Activated CD4-positive, alpha-beta T cell treated with anti-CD3 and anti-CD28 coated beads for 36 hours (primary cell): ENCODE data around the gene WAC. TPM values are rescaled to one million over a fixed set of nuclear protein-coding genes. Genes with fewer than 3 reads are reported as not detected.
A peak's percentile ranks its signal among the peaks of the same experiment; 100 is the strongest.

Experiments used
- ATAC-seq: fragments of 200-7000 bp; cut with Tn5 transposase; one replicate; pipeline ENCODE4 v1.10.0; 2021; ENCODE audit warnings: mild to moderate bottlenecking, moderate library complexity
- CTCF ChIA-PET: fragments of 350-600 bp; sonication (Branson Sonifier 250); formaldehyde crosslinking; loops from one replicate; lab custom pipeline; 2021; ENCODE audit warnings: antibody characterized with exemption; lab: Charles Lee
- POLR2A ChIA-PET: fragments of 350-600 bp; sonication (Branson Sonifier 250); formaldehyde crosslinking; loops from one replicate; lab custom pipeline; 2021; ENCODE audit warnings: antibody characterized with exemption, inconsistent platforms; lab: Charles Lee
- DNase-seq: peaks from one replicate; pipeline ENCODE4 v3.0.0-alpha.2; 2020
- H3K27ac Mint-ChIP-seq: one replicate; pipeline ENCODE4 v1.8.0; 2021; ENCODE audit warnings: mixed read lengths
- H3K27me3 Mint-ChIP-seq: one replicate; pipeline ENCODE4 v1.8.0; 2021; ENCODE audit warnings: mixed read lengths
- H3K36me3 Mint-ChIP-seq: one replicate; pipeline ENCODE4 v1.8.0; 2021; ENCODE audit warnings: low read depth, mixed read lengths
- H3K4me1 Mint-ChIP-seq: one replicate; pipeline ENCODE4 v1.8.0; 2021; ENCODE audit warnings: mixed read lengths
- H3K4me3 Mint-ChIP-seq: one replicate; pipeline ENCODE4 v1.8.0; 2021; ENCODE audit warnings: mild to moderate bottlenecking, moderate library complexity, mixed read lengths
- H3K9me3 Mint-ChIP-seq: one replicate; pipeline ENCODE4 v1.8.0; 2021; ENCODE audit warnings: low read depth, mixed read lengths
- intact Hi-C, 2 experiments: fragments of 100-400 bp; cut with DNase I in 1 of 2; cut with micrococcal nuclease in 1 of 2; formaldehyde crosslinking; loops; one replicate each; pipeline versions ENCODE4 v1.14.2 to v1.15.1; 2022 to 2024; cut with DNase I, micrococcal nuclease
- total RNA-seq, 2 experiments: library from RNA; stranded (reverse); gene quantifications; one replicate each; pipeline ENCODE4 v1.2.3, GENCODE V29; 2021

The WAC gene
- total RNA-seq, 2 experiments from 2014 or later: 103 to 136 TPM

DNA sequence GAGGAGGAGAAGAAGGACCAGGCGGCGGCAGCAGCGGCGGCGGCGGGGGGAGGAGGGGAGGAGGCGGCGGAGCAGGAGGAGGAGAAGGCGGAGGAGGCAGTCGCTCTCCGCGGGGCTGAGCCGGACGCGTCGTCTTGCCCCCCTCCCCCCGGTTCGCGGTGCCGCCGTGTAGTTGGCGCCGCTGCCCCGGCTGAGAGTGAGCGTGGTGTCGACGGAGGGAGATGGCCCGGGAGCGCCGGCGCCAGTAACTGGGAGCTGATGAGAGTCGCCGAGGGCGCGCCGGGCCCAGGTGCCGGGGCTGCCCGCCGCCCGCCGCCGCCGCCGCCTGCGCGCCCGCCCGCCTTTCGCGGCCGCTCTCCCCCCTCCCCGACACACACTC is 257 bp downstream of the WAC start:
- Mint-ChIP-seq H3K27ac (peak overlapping the region; percentile 100), H3K36me3 (peaks cover 60% of the 10 kb centered on the region)

DNA sequence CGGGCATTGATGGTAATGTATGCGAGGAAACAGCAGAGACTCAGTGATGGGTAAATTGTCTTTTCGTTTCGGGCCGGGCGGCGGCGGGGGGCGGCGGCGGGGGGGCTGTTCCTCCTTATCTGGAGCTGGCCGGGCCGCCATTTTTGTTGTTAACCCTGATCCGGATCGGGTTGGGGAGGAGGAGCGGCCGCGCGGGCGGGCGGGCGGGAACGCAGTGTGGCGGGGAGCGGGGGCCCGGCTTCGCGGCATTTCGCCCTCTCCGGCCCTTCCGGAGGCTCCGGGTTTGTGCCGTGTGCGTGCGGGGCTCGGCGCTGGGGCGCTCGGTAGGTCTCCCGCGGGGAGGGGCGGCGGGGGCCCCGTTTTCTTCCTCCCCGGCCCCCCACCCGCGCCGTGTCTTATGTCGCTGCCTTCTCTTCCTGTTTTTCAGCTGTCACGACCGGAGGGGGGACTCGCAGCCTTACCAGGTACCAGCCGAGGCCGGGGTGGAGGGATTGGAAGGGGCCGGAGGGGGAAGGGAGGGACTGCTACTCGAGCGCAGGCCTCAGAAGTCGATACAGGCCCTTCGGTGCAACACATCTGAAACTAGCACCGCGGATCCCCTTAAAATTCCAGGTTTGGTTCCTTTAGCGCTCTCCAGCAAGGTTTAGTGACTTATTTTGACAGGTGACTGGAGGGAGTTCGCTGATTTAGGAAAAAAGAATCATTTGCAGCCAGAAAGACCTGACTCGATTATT is 820 bp downstream of the WAC start:
- no peaks in the 10 kb centered on the region for H3K27me3 Mint-ChIP-seq
- H3K36me3 Mint-ChIP-seq: peaks cover 63% of the 10 kb centered on the region

More for the DNA sequence above, 257 bp downstream of the WAC start:
- CTCF ChIA-PET: no interaction called here
- ATAC-seq (no peak), DNase-seq (no peak)
- intact Hi-C loops: loop anchor here (1.0 to 10.0 kb wide), 11 partner anchors 39 to 1902 kb away; partner anchors contain the start of genes ACBD5 (in 1 of the 2), BAMBI (in 1 of the 2), MAP3K8 (in 1 of the 2) and MASTL (in 1 of the 2)
- H3K27me3 Mint-ChIP-seq: no peaks in the 10 kb centered on the region
- H3K4me3 Mint-ChIP-seq: peak overlapping the region; percentile 95
- peaks cover 58% of the 10 kb centered on the region for H3K4me1 Mint-ChIP-seq
- POLR2A ChIA-PET: no interaction called here
- no peaks in the 10 kb centered on the region for H3K9me3 Mint-ChIP-seq

DNA sequence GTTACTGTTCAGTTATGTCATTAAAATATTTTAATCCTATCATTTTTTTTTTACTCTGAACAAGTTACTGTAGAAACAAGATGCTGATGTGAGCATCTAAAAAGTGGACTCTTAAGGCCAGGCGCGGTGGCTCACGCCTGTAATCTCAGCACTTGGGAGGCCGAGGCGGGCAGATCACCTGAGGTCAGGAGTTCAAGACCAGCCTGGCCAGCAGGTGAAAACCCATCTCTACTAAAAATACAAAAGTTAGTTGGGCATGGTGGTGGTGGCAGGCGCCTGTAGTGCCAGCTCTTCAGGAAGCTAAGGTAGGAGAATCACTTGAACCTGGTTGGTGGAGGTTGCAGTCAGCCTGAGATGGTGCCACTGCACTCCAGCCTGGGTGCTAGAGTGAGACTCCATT is 2.9 kb downstream of the WAC start:
- peaks cover 53% of the 10 kb centered on the region for H3K4me1 Mint-ChIP-seq
- DNase-seq: no peak
- H3K27ac Mint-ChIP-seq: no peak overlapping the region
- ChIA-PET CTCF (interaction anchor here (0.6 to 1.6 kb wide), 4 partner anchors 10 to 969 kb away, joined by 3 to 5 read pairs (median 4); no protein-coding TSS in a partner anchor), POLR2A (interaction anchor here (0.6 to 4.0 kb wide), 2 partner anchors 9 to 857 kb away, joined by 7 to 21 read pairs; no protein-coding TSS in a partner anchor)
- intact Hi-C loops: loop anchor here (10.0 kb wide), 2 partner anchors 201 to 1899 kb away; partner anchors contain the start of gene MAP3K8 (in 1 of the 2)
- H3K9me3 Mint-ChIP-seq: no peaks in the 10 kb centered on the region
- peak overlapping the region; percentile 45 for H3K4me3 Mint-ChIP-seq
- H3K36me3 Mint-ChIP-seq: peaks cover 60% of the 10 kb centered on the region
- no peaks in the 10 kb centered on the region for H3K27me3 Mint-ChIP-seq
- no peak for ATAC-seq

More for the DNA sequence above, 820 bp downstream of the WAC start:
- intact Hi-C loops: loop anchor here (1.0 to 10.0 kb wide), 11 partner anchors 39 to 1901 kb away; partner anchors contain the start of genes ACBD5 (in 1 of the 2), BAMBI (in 1 of the 2), MAP3K8 (in 1 of the 2) and MASTL (in 1 of the 2)
- DNase-seq (peak; percentile 83), ATAC-seq (peak; percentile 16)
- ChIA-PET POLR2A (interaction anchor here (1.3 to 4.0 kb wide), 2 partner anchors 11 to 230 kb away, joined by 3 to 21 read pairs; partner anchors contain the start of gene MPP7), CTCF (interaction anchor here (0.6 to 0.8 kb wide), 3 partner anchors 17 to 235 kb away, joined by 3 read pairs; no protein-coding TSS in a partner anchor)
- Mint-ChIP-seq H3K27ac (peak overlapping the region; percentile 94), H3K4me3 (peak overlapping the region; percentile 95), H3K4me1 (peaks cover 58% of the 10 kb centered on the region), H3K9me3 (no peaks in the 10 kb centered on the region)

DNA sequence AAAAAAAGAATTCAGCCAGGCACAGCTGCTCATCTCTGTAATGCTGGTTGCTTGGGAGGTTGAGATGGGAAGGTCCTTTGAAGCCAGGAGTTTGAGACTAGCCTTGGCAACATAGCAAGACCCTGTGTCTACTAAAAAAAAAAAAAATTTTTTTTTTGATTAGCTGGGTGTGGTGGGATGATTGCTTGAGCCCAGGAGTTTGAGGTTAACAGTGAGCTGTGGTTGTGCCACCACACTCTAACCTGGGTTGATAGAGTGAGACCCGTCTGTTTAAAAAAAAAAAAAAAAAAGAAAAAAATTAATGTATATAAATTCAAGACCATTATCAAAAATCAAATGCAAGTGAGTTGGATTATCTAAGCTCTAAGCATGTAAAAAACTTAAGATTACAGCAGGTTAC is 5.7 kb downstream of the WAC start:
- Mint-ChIP-seq H3K4me3 (no peak overlapping the region), H3K4me1 (peaks cover 63% of the 10 kb centered on the region), H3K9me3 (no peaks in the 10 kb centered on the region), H3K36me3 (peaks cover 74% of the 10 kb centered on the region), H3K27ac (no peak overlapping the region), H3K27me3 (no peaks in the 10 kb centered on the region)
- CTCF ChIA-PET: interaction anchor here (1.2 to 1.7 kb wide), 3 partner anchors 11 to 28 kb away, joined by 3 to 5 read pairs (median 3); no protein-coding TSS in a partner anchor
- intact Hi-C loops: loop anchor here (10.0 kb wide), 2 partner anchors 204 to 1896 kb away; partner anchors contain the start of gene MAP3K8 (in 1 of the 2)
- POLR2A ChIA-PET: interaction anchor here (0.6 kb wide), 2 partner anchors 18 to 199 kb away, joined by 3 to 5 read pairs; no protein-coding TSS in a partner anchor
- ATAC-seq: no peak
- DNase-seq: no peak

DNA sequence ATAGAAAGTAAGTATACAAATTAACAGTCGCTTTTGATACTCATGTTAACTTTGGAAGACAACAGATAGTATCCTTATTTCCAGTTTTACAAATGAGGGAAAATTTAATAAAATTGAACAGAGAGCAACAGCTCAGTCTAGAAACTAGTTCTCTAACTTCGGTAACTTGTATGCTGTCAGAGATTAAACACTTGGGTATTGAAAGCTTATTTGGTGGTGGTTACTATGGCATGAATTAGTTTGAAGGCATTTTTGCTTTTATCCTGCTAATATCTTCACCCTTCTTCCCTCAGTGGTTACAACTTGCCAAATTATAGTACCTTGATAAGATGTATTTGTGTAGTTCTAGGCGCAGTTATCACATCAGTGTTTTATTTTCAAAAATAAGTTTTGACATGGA is 7.2 kb downstream of the WAC start:
- Mint-ChIP-seq H3K27me3 (no peaks in the 10 kb centered on the region), H3K9me3 (no peaks in the 10 kb centered on the region), H3K36me3 (peaks cover 69% of the 10 kb centered on the region), H3K27ac (no peak overlapping the region), H3K4me1 (peaks cover 68% of the 10 kb centered on the region), H3K4me3 (no peak overlapping the region)
- no peak for ATAC-seq
- ChIA-PET POLR2A (no interaction called here), CTCF (interaction anchor here (1.2 kb wide), 1 partner anchor 220 kb away, joined by 4 read pairs; no protein-coding TSS in a partner anchor)
- no peak for DNase-seq
- intact Hi-C loops: no loop called here

DNA sequence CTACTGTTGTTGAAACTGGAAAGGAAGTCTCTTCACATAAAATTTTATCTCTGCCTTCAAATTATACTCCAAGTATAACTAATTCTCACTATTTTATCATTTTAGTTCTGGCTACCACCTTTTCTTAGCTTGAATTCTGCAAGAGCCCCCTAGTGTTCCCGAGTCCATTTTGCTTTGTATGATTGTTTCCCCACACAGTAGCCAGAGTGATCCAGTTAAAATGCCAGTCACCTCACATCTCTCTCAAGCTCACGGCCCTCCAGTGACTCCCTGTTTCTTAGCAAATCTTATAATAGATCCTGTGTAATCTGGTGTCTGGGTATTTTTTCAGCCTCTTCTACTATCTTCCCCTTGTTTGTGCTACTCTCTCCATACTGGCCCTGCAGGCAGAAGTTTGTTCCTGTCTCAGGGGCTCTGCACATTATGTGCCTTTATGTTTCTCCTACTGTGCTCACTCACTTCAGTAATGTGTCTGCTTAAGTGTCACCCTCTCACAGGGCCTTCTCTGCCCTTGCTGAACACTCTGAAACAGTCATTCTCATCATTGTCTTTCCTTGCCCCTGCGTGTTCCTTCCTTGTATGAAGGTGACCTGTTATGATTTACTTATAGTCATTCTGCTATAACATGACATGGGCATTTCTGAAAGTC is 8.9 kb downstream of the WAC start:
- ChIA-PET POLR2A (no interaction called here), CTCF (interaction anchor here (1.8 kb wide), 1 partner anchor 9 kb away, joined by 7 read pairs; no protein-coding TSS in a partner anchor)
- Mint-ChIP-seq H3K4me1 (peaks cover 65% of the 10 kb centered on the region), H3K9me3 (no peaks in the 10 kb centered on the region), H3K4me3 (no peak overlapping the region), H3K27me3 (no peaks in the 10 kb centered on the region), H3K27ac (peak overlapping the region; percentile 7), H3K36me3 (peaks cover 63% of the 10 kb centered on the region)
- no peak for DNase-seq
- peak; percentile 71 for ATAC-seq
- intact Hi-C loops: no loop called here

DNA sequence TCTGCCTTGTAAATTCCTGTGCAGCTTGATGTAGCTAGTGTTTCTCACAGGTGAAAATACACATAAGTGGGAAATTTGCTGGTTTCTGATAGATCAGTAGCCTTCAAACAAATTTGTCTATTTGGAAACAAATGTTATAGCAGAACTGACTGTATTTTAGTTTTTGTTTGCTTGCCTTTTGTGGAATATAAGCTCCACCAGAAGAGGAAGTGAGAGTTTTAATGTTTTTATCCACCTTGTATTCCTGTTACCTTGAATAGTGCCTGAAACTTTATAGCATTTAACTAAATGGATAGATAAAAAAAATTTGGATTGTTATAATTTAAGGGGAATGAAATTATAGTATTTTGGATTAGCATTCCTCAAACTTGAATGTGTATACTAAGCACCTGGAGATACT is 9.8 kb downstream of the WAC start:
- H3K4me1 Mint-ChIP-seq: peaks cover 56% of the 10 kb centered on the region
- DNase-seq (no peak), ATAC-seq (no peak)
- H3K27me3 Mint-ChIP-seq: no peaks in the 10 kb centered on the region
- H3K4me3 Mint-ChIP-seq: no peak overlapping the region
- POLR2A ChIA-PET: interaction anchor here (0.6 to 4.4 kb wide), 4 partner anchors 7 to 122 kb away, joined by 3 to 21 read pairs (median 4); no protein-coding TSS in a partner anchor
- H3K9me3 Mint-ChIP-seq: no peaks in the 10 kb centered on the region
- peak overlapping the region; percentile 11 for H3K27ac Mint-ChIP-seq
- intact Hi-C loops: no loop called here
- CTCF ChIA-PET: interaction anchor here (0.6 to 1.8 kb wide), 2 partner anchors 8 to 14 kb away, joined by 3 to 7 read pairs; no protein-coding TSS in a partner anchor
- H3K36me3 Mint-ChIP-seq: peaks cover 57% of the 10 kb centered on the region

DNA sequence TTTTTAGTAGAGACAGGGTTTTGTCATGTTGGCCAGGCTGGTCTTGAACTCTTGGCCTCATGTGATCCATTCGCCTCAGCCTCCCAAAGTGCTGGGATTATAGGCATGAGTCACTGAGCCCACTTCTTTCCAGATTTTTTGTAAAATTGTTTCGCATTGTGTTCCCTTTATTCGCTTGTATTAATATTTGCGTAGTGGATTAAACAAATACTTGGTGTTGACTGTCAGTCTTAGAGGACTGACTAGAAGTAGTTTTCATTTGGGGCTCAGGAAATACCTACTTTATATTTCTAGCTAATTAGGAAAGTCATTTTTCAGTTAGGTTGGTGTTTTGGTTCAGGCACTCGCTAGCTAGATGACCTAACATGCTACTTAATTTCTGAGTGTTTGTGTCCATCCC is 11.1 kb downstream of the WAC start:
- H3K4me1 Mint-ChIP-seq: peaks cover 64% of the 10 kb centered on the region
- H3K4me3 Mint-ChIP-seq: no peak overlapping the region
- DNase-seq (no peak), ATAC-seq (no peak)
- CTCF ChIA-PET: interaction anchor here (0.6 kb wide), 2 partner anchors 65 to 1017 kb away, joined by 3 read pairs; no protein-coding TSS in a partner anchor
- intact Hi-C loops: no loop called here
- POLR2A ChIA-PET: interaction anchor here (0.7 to 4.4 kb wide), 2 partner anchors 8 to 1040 kb away, joined by 4 to 21 read pairs; partner anchors contain the start of gene RAB18
- H3K36me3 Mint-ChIP-seq: peaks cover 55% of the 10 kb centered on the region
- H3K27me3 Mint-ChIP-seq: no peaks in the 10 kb centered on the region
- H3K9me3 Mint-ChIP-seq: no peaks in the 10 kb centered on the region
- no peak overlapping the region for H3K27ac Mint-ChIP-seq

DNA sequence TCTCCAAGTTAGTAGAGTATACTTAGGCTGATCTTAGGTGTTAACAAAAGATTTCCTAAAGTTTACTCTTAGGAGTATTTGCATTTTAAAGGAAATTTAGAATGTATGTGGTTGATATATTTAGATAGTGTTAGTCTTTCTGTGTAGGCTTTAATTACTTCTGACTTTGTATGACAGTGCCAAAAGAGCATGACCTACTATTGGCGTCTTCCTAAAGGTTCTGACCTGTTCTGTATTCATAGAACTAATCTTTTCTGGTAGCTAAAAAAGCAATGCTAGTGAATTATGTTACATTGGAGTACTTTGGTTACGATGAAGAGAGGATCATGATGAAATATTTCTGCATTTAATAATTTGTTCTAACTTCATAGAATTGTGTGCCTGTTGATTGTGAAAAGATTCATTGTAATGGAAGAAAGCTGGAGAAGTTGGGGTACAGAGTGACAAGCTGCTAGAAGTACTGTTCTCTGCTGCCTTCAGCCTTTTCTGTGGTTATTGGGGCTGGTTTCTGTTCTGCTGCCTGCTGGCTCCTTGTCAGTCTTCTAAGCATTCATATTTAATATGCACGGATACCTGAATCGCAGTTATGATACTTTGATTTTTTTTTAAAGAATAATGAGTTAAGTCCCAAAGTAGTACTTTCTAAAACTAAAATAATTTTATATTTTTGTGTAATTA is 13.2 kb downstream of the WAC start:
- ChIA-PET CTCF (interaction anchor here (0.9 to 1.8 kb wide), 3 partner anchors 9 to 16 kb away, joined by 3 to 7 read pairs (median 5); no protein-coding TSS in a partner anchor), POLR2A (interaction anchor here (0.9 to 4.4 kb wide), 2 partner anchors 9 to 10 kb away, joined by 3 to 21 read pairs; no protein-coding TSS in a partner anchor)
- DNase-seq (no peak), ATAC-seq (no peak)
- peaks cover 66% of the 10 kb centered on the region for H3K36me3 Mint-ChIP-seq
- no peaks in the 10 kb centered on the region for H3K27me3 Mint-ChIP-seq
- intact Hi-C loops: loop anchor here in 1 of 2 experiments (5.0 kb wide), 1 partner anchor 36 kb away; no protein-coding TSS in a partner anchor
- peaks cover 74% of the 10 kb centered on the region for H3K4me1 Mint-ChIP-seq
- peak overlapping the region; percentile 56 for H3K27ac Mint-ChIP-seq
- no peaks in the 10 kb centered on the region for H3K9me3 Mint-ChIP-seq
- H3K4me3 Mint-ChIP-seq: no peak overlapping the region

DNA sequence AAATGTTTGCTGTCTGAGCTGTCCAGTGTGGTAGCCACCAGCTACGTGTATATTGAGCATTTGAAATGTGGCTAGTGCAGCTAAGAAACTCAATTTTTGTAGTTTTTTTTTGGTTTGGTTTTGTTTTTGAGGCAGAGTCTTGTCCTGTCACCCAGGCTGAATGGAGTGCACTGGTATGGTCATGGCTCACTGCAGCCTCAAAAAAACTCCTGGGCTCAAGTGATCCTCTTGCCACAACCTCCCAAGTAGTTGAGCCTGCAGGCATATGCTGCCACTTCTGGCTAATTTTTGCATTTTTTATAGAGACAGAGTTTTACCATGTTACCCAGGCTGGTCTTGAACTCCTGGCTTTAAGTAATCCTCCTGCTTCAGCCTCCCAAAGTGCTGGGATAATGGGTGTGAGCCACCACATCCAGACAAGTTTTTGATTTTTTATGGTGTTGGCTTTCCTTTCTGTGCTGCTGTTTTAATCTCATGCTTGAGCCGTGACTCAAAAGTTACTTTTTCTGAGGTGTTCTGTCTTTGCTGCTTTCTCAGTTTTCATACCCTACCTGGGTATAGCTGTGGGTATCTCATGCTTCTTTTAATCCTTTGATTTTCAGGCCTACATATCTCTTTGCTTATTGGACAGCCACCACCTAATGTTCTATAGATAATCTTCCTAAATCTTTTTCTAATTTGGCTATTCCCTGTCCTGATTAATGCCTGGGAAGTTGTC is 16.0 kb downstream of the WAC start:
- ChIA-PET CTCF (no interaction called here), POLR2A (no interaction called here)
- ATAC-seq (peak; percentile 71), DNase-seq (no peak)
- Mint-ChIP-seq H3K36me3 (peaks cover 66% of the 10 kb centered on the region), H3K4me1 (peaks cover 74% of the 10 kb centered on the region), H3K27me3 (no peaks in the 10 kb centered on the region), H3K27ac (peak overlapping the region; percentile 59), H3K9me3 (no peaks in the 10 kb centered on the region), H3K4me3 (no peak overlapping the region)
- intact Hi-C loops: loop anchor here in 1 of 2 experiments (5.0 kb wide), 1 partner anchor 33 kb away; no protein-coding TSS in a partner anchor
